A549 treated with CpdA at 1 μM for 4 hours (cell line): ENCODE data around the gene FIGNL1. TPM values are rescaled to one million over a fixed set of nuclear protein-coding genes. Genes with fewer than 3 reads are reported as not detected.

ENCODE experiments used
- total RNA-seq: library from RNA; stranded (reverse); fragments of 200-300 nt; extraction: Qiagen RNA extraction; gene quantifications from 5 replicates; pipeline ENCODE4 v1.2.3, GENCODE V29; 2022; ENCODE audit warnings: low read depth

Gene FIGNL1
- total RNA-seq: 16.0 to 19.5 TPM (median 18.3 TPM) in 5 replicates

GRCh38 chr7:50449881-50450589 lies at the start of gene FIGNL1:
Gene FIGNL1, minus strand, starts transcription at chr7:50450350. Its CDS starts 3,063 bp downstream, at chr7:50447287.

Other genes with a start within 250 kb of the FIGNL1 start
- 0.01 TPM in 1 of 5 replicates, not detected in the others for gene IKZF1, start 145.6 kb downstream of the FIGNL1 start, total RNA-seq
- gene DDC, start 115.1 kb upstream of the FIGNL1 start, total RNA-seq: 0.77 to 1.6 TPM (median 1.2 TPM) in 5 replicates